Right lobe of liver (tissue), 6 donors: ENCODE data around the gene ATXN7. TPM values are rescaled to one million over a fixed set of nuclear protein-coding genes. Genes with fewer than 3 reads are reported as not detected.
A peak's percentile ranks its signal among the peaks of the same experiment; 100 is the strongest.

Experiments
- ATAC-seq, 4 donors: fragments of 200-7000 bp; cut with Tn5 transposase; one replicate each; pipeline ENCODE4 v1.9.1; 2020; ENCODE audit warnings: mild to moderate bottlenecking in 4 of 4, moderate library complexity in 4 of 4
- DNase-seq, 3 donors: peaks; one replicate each; pipeline ENCODE4 v3.0.0-alpha.2; 2020
- H3K27ac ChIP-seq, 3 donors: fragments of 200-600 bp; one replicate each; pipeline ENCODE4 v1.8.0; 2022
- H3K27me3 ChIP-seq, 2 donors: fragments of 200-600 bp; one replicate each; pipeline ENCODE4 v1.8.0; 2022
- H3K36me3 ChIP-seq, 4 donors: fragments of 200-600 bp; sonication (generic) in 1 of 4; one replicate each; pipeline versions ENCODE4 v1.5.1 to v1.8.0; 2017 to 2022; ENCODE audit warnings: control low read depth in 1 of 4
- H3K4me1 ChIP-seq, 4 donors: fragments of 200-600 bp; sonication (generic) in 1 of 4; one replicate each; pipeline versions ENCODE4 v1.5.1 to v1.8.0; 2017 to 2022; ENCODE audit warnings: control low read depth in 1 of 4
- H3K4me3 ChIP-seq, 3 donors: fragments of 200-600 bp; one replicate each; pipeline ENCODE4 v1.8.0; 2022
- H3K9me3 ChIP-seq, 4 donors: fragments of 200-600 bp; sonication (generic) in 1 of 4; one replicate each; pipeline versions ENCODE4 v1.5.1 to v1.8.0; 2017 to 2022; ENCODE audit warnings: control low read depth in 1 of 4
- CTCF ChIP-seq, 4 donors: fragments of 200-600 bp in 3 of 4; fragments of 450-650 bp in 1 of 4; IDR thresholded peaks; one replicate each; pipeline versions ENCODE4 v1.5.1 to v1.8.0; 2016 to 2022; ENCODE audit warnings: antibody characterized with exemption in 4 of 4, mild to moderate bottlenecking in 2 of 4
- POLR2A ChIP-seq: fragments of 450-650 bp; IDR thresholded peaks from one replicate; pipeline ENCODE4 v1.6.1; 2017; ENCODE audit warnings: antibody characterized with exemption, mild to moderate bottlenecking
- WGBS: methylation state at CpG from one replicate; pipeline ENCODE4 v1.1.6; 2018; ENCODE audit warnings: low coverage, low lambda C conversion rate; ENCODE audit not compliant: insufficient coverage; ENCODE audit errors: missing lambda C conversion rate; 5-methylcytosine and 5-hydroxymethylcytosine counted together
- intact Hi-C, 2 donors: fragments of 100-400 bp; cut with DNase I; formaldehyde crosslinking; loops; one replicate each; pipeline versions ENCODE4 v1.11.2 to v1.14.1; 2022
- total RNA-seq, 6 experiments: library from RNA; depleted of rRNA in 2 of 6; stranded (reverse); fragments of >200 nt in 2 of 6; fragmentation: NEBNext Ultra II Directional in 3 of 6; extraction: Animal tissue kit (Norgen Biotek cat#: 25700) in 3 of 6; gene quantifications; one replicate each; pipeline versions ENCODE4 v1.1.0 to v1.2.4, GENCODE V29; 2016 to 2023
- donor health status: DM: no; HTN: yes; CAD: no.
- donor health status: DM: no; HTN: no; CAD: no.
- donor health status: DM: no; HTN: no; CAD: no.
- donor health status: DM: no; HTN: yes; CAD: no.
- donor health status: DM: no; HTN: yes; CAD: no.

The ATXN7 gene
- total RNA-seq, 6 experiments from 2014 or later, result 14.6 to 18.6 (median 15.0) TPM

- H3K4me1 ChIP-seq, result peaks cover 0 to 19% (median 3%) of the 10 kb centered on the region in 4 donors
- intact Hi-C loops, result no loop called here
- no peak for TF ChIP-seq CTCF (IDR thresholded peaks at IDR 0.05)
- no peak for TF ChIP-seq POLR2A
- no peaks in the 10 kb centered on the region for H3K36me3 ChIP-seq
- H3K27ac ChIP-seq, result no peak overlapping the region
- ATAC-seq, result no peak
- no peaks in the 10 kb centered on the region for H3K9me3 ChIP-seq
- WGBS, result 100% methylated on average over 1 of the region's 1 CpG
- no peaks in the 10 kb centered on the region for H3K27me3 ChIP-seq
- no peak overlapping the region for H3K4me3 ChIP-seq
- no peak for DNase-seq
These were observed 45.1 kb downstream of the ATXN7 start for GRCh38 chr3:63908776-63909175.

DNA sequence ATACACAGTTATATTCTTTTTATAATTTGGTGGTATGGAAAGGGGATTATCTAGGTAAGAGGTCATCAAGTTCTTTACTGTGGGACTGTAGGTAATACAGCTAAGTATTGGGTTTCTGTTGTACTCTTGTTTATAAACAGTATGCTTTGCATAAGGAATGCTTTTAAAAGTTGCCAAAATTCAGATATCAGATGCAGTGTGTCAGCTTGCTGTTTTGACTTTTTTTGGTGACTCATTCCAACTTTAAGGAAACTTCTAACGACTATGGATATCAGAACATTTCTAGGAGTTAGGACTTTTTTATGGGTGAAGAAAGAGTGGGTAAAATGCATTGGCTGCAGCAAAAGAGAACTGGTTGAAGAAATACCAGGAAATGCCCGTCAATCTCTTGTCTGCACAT, 45.8 kb downstream of the ATXN7 start:
- no peak for ATAC-seq
- intact Hi-C loops, result no loop called here

DNA sequence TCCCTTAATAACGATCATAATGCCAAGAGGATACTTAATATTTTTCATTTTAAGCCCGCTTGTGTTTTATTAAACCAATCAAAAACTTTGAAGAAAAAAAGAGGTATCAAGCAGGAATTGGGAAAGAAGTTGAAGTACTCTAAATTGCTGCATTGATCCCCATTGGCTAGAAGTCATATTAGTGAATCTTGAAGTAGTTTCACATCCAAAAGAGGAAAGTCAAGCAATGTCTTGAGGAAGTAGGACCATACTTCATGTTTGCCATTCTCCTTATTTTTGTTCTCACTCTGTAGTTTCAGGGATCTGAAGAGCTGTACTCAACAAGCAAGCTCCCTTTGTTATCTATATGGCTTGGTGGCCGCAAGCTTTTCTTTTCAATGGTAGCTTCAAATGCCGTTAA, 46.3 kb downstream of the ATXN7 start:
- intact Hi-C loops, result loop anchor here in 1 of 2 donors (10.0 kb wide), 1 partner anchor 85 kb away; no protein-coding TSS in a partner anchor
- H3K4me3 ChIP-seq, result no peak overlapping the region
- DNase-seq (no peak), ATAC-seq (no peak)
- no peak overlapping the region for H3K27ac ChIP-seq
- 97% methylated on average over 4 of the region's 4 CpGs for WGBS
- no peaks in the 10 kb centered on the region for H3K27me3 ChIP-seq
- H3K9me3 ChIP-seq, result no peaks in the 10 kb centered on the region
- H3K36me3 ChIP-seq, result no peaks in the 10 kb centered on the region
- TF ChIP-seq POLR2A, result no peak
- no peak for TF ChIP-seq CTCF (IDR thresholded peaks at IDR 0.05)
- peaks cover 0 to 30% (median 8%) of the 10 kb centered on the region in 4 donors for H3K4me1 ChIP-seq

More for the DNA sequence above, 45.8 kb downstream of the ATXN7 start:
- Histone ChIP-seq H3K27me3 (no peaks in the 10 kb centered on the region), H3K9me3 (no peaks in the 10 kb centered on the region), H3K36me3 (no peaks in the 10 kb centered on the region), H3K4me3 (no peak overlapping the region), H3K4me1 (peaks cover 0 to 25% (median 7%) of the 10 kb centered on the region in 4 donors), H3K27ac (no peak overlapping the region)
- DNase-seq, result no peak
- WGBS, result 78% methylated on average over 2 of the region's 2 CpGs
- TF ChIP-seq CTCF (IDR thresholded peaks at IDR 0.05) (no peak), POLR2A (no peak)

DNA sequence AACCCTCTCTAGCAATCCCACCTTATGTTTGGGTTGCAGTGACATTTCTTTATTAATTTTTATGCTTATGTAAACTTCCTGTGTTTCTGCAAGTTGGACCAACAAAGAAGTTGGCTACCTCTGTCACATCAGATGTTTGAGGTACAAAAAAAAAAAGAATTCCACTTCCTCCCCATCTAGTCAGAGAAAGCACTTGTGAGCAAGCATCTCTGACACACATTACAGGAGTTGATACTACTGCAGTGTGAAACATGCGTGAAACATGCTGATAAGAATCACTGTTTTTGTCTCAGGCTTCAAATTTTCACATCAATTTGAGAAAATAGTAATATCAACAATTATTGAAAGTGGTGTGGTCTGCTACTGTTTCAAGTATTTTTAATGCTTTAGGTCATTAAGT, 47.2 kb downstream of the ATXN7 start:
- H3K36me3 ChIP-seq, result no peaks in the 10 kb centered on the region
- peak overlapping the region; percentile 79 to 88 (median 81) for H3K4me3 ChIP-seq
- WGBS, result 7% methylated on average over 1 of the region's 1 CpG
- H3K9me3 ChIP-seq, result no peaks in the 10 kb centered on the region
- intact Hi-C loops, result loop anchor here in 1 of 2 donors (10.0 kb wide), 1 partner anchor 84 kb away; no protein-coding TSS in a partner anchor
- H3K27ac ChIP-seq, result peak overlapping the region; percentile 92 to 95 (median 94)
- peaks cover 0 to 30% (median 8%) of the 10 kb centered on the region in 4 donors for H3K4me1 ChIP-seq
- no peak for ATAC-seq
- TF ChIP-seq CTCF (IDR thresholded peaks at IDR 0.05) (no peak), POLR2A (no peak)
- H3K27me3 ChIP-seq, result no peaks in the 10 kb centered on the region
- DNase-seq, result no peak
